Lung (tissue), 12 donors: ENCODE results near the gene EWSR1. TPM values are rescaled to one million over a fixed set of nuclear protein-coding genes. Genes with fewer than 3 reads are reported as not detected.
"Not testable (repeated sequence)": the region's sequence is repeated elsewhere in the genome, so short reads cannot be mapped to it uniquely, and the experiment has no call there.

Experiments used
- ATAC-seq: fragments of 200-7000 bp; cut with Tn5 transposase; one replicate; pipeline ENCODE4 v1.9.1; 2020; ENCODE audit warnings: moderate number of reproducible peaks; ENCODE audit not compliant: insufficient read depth, low FRiP score
- DNase-seq, 3 donors: peaks; one replicate each; pipeline ENCODE4 v3.0.0-alpha.2; 2013 to 2017
- H3K27ac ChIP-seq, 2 donors: one replicate each; pipeline ENCODE4 v1.5.1; 2013; ENCODE audit warnings: mild to moderate bottlenecking in 2 of 2, moderate library complexity in 2 of 2, control low read depth in 1 of 2, inconsistent platforms in 1 of 2, low read depth in 1 of 2, low read length in 1 of 2
- H3K27me3 ChIP-seq, 3 donors: one replicate each; pipeline ENCODE4 v1.5.1; 2013; ENCODE audit warnings: low read length in 2 of 3; ENCODE audit not compliant: control insufficient read depth in 3 of 3, insufficient read depth in 3 of 3
- H3K36me3 ChIP-seq, 4 donors: one replicate each; pipeline ENCODE4 v1.5.1; 2013; ENCODE audit warnings: low read length in 4 of 4, mild to moderate bottlenecking in 1 of 4, moderate library complexity in 1 of 4; ENCODE audit not compliant: control insufficient read depth in 4 of 4, insufficient read depth in 4 of 4
- H3K4me1 ChIP-seq, 5 donors: one replicate each; pipeline ENCODE4 v1.5.1; 2013; ENCODE audit warnings: low read length in 5 of 5, mild to moderate bottlenecking in 2 of 5, moderate library complexity in 1 of 5; ENCODE audit not compliant: control insufficient read depth in 5 of 5, insufficient read depth in 5 of 5
- H3K4me3 ChIP-seq: one replicate; pipeline ENCODE4 v1.5.1; 2013; ENCODE audit warnings: mild to moderate bottlenecking, control low read depth, moderate library complexity
- H3K9ac ChIP-seq, 2 donors: one replicate each; pipeline ENCODE4 v1.5.1; 2013; ENCODE audit warnings: low read length in 2 of 2, control low read depth in 1 of 2; ENCODE audit not compliant: insufficient read depth in 1 of 2
- H3K9me3 ChIP-seq, 4 donors: one replicate each; pipeline ENCODE4 v1.5.1; 2013; ENCODE audit warnings: low read length in 3 of 4, mild to moderate bottlenecking in 1 of 4, moderate library complexity in 1 of 4; ENCODE audit not compliant: control insufficient read depth in 4 of 4, insufficient read depth in 3 of 4
- CTCF ChIP-seq: IDR thresholded peaks from 2 replicates; pipeline ENCODE4 v1.5.1; 2012; ENCODE audit warnings: mild to moderate bottlenecking; ENCODE audit errors: control extremely low read depth, extremely low read depth
- WGBS, 2 donors: extraction: QIAGEN DNeasy Blood & Tissue Kit; methylation state at CpG; one replicate each; pipeline ENCODE4 v1.1.7; 2013; 5-methylcytosine and 5-hydroxymethylcytosine counted together
- polyA plus RNA-seq, 2 donors: library from polyadenylated mRNA; stranded (reverse); fragments of 200-250 nt; gene quantifications; one replicate each; pipeline ENCODE4 v1.2.1, GENCODE V29; 2013
- total RNA-seq, 2 donors: library from RNA; depleted of rRNA in 1 of 2; stranded (reverse); fragments of >200 nt in 1 of 2; gene quantifications; one replicate each; pipeline ENCODE4 v1.2.1, GENCODE V29; 2014 to 2021
- donor health status: control.
- donor health status: control.
- donor health status: Bipolar disorder and iron deficiency.
- donor health status: healthy.
- donor health status: DM: yes; HTN: yes; CAD: no.

EWSR1 gene
- total and polyA plus RNA-seq, 4 donors: 115 to 215 (median 168) TPM

- Histone ChIP-seq H3K27me3 (no peaks in the 10 kb centered on the region), H3K9ac (no peak overlapping the region), H3K9me3 (peaks cover 0 to 7% (median 1%) of the 10 kb centered on the region in 4 donors), H3K4me1 (peaks cover 0 to 2% (median 0%) of the 10 kb centered on the region in 5 donors), H3K36me3 (peaks cover 0 to 43% (median 14%) of the 10 kb centered on the region in 4 donors), H3K27ac (no peak overlapping the region), H3K4me3 (no peak overlapping the region)
- 74 to 77% methylated on average over 7 of the region's 7 CpGs for WGBS, 2 donors
- no peak for TF ChIP-seq CTCF
- DNase-seq: no peak
- no peak for ATAC-seq
These were observed 23.1 kb upstream of the EWSR1 start for GRCh38 chr22:29244785-29245625.

DNA sequence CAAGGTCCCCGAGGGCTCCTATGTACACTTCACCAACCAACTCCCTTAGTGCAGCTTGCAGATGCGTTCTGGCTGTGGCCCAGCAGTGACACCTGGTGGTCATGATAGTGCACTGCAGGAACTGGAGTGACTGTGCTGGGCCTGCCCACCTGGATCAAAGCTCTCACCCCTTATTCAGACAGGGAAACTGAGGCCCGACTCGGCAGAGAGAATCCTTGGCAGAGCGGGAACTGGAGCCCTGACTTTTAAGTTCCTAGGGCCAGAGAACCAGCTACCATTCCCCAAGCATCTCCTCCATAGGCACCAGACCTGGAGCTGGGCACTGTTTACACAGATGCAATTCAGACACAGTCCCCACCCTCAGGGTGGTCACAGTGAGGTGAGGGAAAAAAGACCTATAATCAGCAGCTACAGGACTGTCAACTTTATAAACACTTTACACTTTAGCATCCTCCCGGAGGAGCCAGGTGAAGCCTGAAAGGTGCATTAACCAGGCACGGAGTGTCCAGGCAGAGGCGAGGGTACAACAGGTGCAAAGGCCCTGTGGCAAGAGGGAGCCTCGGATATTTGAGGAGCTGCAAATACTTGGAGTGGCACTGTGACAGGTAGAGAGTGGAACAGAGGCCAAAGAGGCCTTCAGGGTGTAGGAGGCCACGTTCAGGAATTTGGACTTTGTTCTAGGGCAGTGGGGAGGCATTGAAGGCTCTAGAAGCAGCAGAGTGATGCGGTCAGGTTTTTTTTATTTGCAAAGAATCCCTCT lies 22.3 kb upstream of the EWSR1 start:
- peaks cover 0 to 3% (median 1%) of the 10 kb centered on the region in 4 donors for H3K9me3 ChIP-seq
- H3K36me3 ChIP-seq: peaks cover 0 to 35% (median 12%) of the 10 kb centered on the region in 4 donors
- H3K27me3 ChIP-seq: no peaks in the 10 kb centered on the region
- 48 to 53% methylated on average over 11 of the region's 11 CpGs for WGBS, 2 donors
- peaks cover 0 to 2% (median 0%) of the 10 kb centered on the region in 5 donors for H3K4me1 ChIP-seq
- ATAC-seq (peak; percentile 72), DNase-seq (peak; percentile 73 to 79 (median 78))
- TF ChIP-seq CTCF: peak; percentile 91
- H3K27ac ChIP-seq: no peak overlapping the region
- no peak overlapping the region for H3K4me3 ChIP-seq
- no peak overlapping the region for H3K9ac ChIP-seq

GRCh38 chr22:29247891-29248290 lies 20.2 kb upstream of the EWSR1 start:
- H3K27me3 ChIP-seq, H3K4me3 ChIP-seq, H3K4me1 ChIP-seq, H3K27ac ChIP-seq, ATAC-seq, H3K9me3 ChIP-seq, H3K9ac ChIP-seq, DNase-seq: not testable (repeated sequence)
- 95 to 98% methylated on average over 10 of the region's 10 CpGs for WGBS, 2 donors
- peaks cover 0 to 16% (median 8%) of the 10 kb centered on the region in 4 donors for H3K36me3 ChIP-seq

DNA sequence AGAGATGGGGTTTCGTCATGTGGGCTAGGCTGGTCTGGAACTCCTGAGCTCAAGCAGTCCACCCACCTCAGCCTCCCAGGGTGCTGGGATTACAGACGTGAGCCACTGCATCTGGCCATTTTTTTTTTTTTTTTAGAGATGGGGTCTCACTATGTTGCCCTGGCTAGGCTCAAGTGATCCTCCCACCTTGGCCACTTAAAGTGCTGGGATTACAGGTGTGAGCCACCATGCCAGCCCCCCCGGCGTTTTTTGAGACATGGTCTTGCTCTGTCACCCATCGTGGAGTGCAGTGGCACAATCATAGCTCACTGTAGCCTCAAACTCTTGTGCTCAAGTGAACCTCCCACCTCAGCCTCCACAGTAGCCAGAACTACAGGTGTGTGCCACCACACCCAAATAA lies 16.8 kb upstream of the EWSR1 start:
- Histone ChIP-seq H3K4me1 (no peaks in the 10 kb centered on the region), H3K9ac (no peak overlapping the region), H3K27ac (no peak overlapping the region), H3K27me3 (no peaks in the 10 kb centered on the region), H3K4me3 (no peak overlapping the region), H3K36me3 (peaks cover 0 to 20% (median 8%) of the 10 kb centered on the region in 4 donors), H3K9me3 (no peaks in the 10 kb centered on the region)
- DNase-seq: no peak
- WGBS, 2 donors: 98% methylated on average over 5 of the region's 5 CpGs
- TF ChIP-seq CTCF: no peak
- no peak for ATAC-seq
